ENCODE data around the gene LCTL. TPM values are rescaled to one million over a fixed set of nuclear protein-coding genes. Genes with fewer than 3 reads are reported as not detected.

The LCTL gene
- polyA plus RNA-seq, 1 donor from 2014 or later: not detected

DNA sequence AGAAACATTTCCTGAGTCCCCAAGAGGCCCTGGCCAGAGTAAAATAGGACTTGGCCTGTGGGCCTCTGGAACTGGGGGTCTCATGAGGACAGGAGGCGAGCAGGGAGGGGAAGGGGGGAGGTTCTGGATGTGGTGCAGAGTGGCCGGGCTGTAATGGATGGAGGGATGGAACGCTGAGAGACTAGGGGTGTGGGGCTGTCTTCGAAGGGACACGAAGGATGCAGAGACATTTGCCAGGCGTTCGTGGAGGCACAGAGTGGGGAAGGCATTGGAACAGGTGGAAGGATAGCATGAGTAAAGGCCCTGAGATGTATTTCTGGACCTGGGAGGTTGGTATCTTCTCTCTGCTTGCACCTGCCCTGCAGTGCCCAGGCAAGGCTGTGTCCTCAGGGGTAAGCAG is 2.1 kb upstream of the LCTL start:
- Histone ChIP-seq H3K27me3 (ENCODE audit: insufficient read depth, low read depth, low read length) (no peaks in the 10 kb centered on the region), H2AFZ (ENCODE audit: low read depth, low read length) (no peak overlapping the region), H3K9ac (ENCODE audit: low read length) (no peak overlapping the region), H3K36me3 (ENCODE audit: insufficient read depth, low read length) (no peaks in the 10 kb centered on the region), H3K4me2 (ENCODE audit: low read length) (no peak overlapping the region), H3K9me2 (ENCODE audit: insufficient read depth, low read length) (no peaks in the 10 kb centered on the region), H3F3A (ENCODE audit: insufficient read depth, low read length, poor library complexity, severe bottlenecking) (no peaks in the 10 kb centered on the region), H3K9me3 (ENCODE audit: low read length) (no peaks in the 10 kb centered on the region), H3K4me3 (ENCODE audit: low read length) (no peak overlapping the region), H3K27ac (ENCODE audit: low read length) (no peak overlapping the region), H3K79me2 (replicated peaks; ENCODE audit: insufficient read depth, low read length) (no peaks in the 10 kb centered on the region), H4K20me1 (ENCODE audit: insufficient read depth) (no peaks in the 10 kb centered on the region)
- TF ChIP-seq EZH2 (IDR thresholded peaks at IDR 0.05; ENCODE audit: borderline replicate concordance, insufficient read depth, low read length, poor library complexity, severe bottlenecking) (no peak), SMC3 (conservative IDR thresholded peaks at IDR 0.05; ENCODE audit: poor library complexity) (no peak)

DNA sequence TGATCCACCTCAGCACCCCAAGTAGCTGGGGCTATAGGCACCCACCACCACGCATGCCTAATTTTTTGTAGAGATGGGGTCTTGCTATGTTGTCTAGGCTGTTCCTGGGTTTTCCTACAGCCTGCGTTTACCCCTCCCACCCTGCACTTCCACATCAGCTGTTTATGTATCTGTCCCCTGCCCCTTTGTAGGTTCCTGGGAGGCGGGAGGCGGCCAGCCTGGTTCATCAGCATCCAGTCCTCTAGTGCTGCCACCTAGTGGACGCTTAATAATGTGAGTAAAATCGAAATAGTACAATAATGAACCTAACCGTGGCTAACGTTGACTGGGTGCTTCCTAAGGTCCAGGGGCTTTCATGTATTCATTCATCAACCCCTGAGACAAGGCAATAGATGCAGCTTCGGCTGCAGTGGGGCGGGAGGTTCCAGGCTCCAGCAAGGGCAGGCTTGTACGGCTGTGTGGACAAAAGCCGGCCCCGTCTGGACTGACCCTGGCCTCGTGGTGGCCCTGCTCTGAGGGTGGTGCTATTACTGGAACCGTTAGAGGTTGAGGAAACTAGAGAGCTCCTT is 1.2 kb upstream of the LCTL start:
- Histone ChIP-seq H3K9me2 (ENCODE audit: insufficient read depth, low read length) (no peaks in the 10 kb centered on the region), H3K27me3 (ENCODE audit: insufficient read depth, low read depth, low read length) (no peaks in the 10 kb centered on the region), H3K9me3 (ENCODE audit: low read length) (no peaks in the 10 kb centered on the region), H3K4me3 (ENCODE audit: low read length) (no peak overlapping the region), H3K27ac (ENCODE audit: low read length) (no peak overlapping the region), H3K4me2 (ENCODE audit: low read length) (no peak overlapping the region), H2AFZ (ENCODE audit: low read depth, low read length) (no peak overlapping the region), H3F3A (ENCODE audit: insufficient read depth, low read length, poor library complexity, severe bottlenecking) (no peaks in the 10 kb centered on the region), H4K20me1 (ENCODE audit: insufficient read depth) (no peaks in the 10 kb centered on the region), H3K36me3 (ENCODE audit: insufficient read depth, low read length) (no peaks in the 10 kb centered on the region), H3K79me2 (replicated peaks; ENCODE audit: insufficient read depth, low read length) (no peaks in the 10 kb centered on the region), H3K9ac (ENCODE audit: low read length) (no peak overlapping the region)
- TF ChIP-seq EP300 (conservative IDR thresholded peaks at IDR 0.05; ENCODE audit: poor library complexity, severe bottlenecking) (no peak), SMC3 (conservative IDR thresholded peaks at IDR 0.05; ENCODE audit: poor library complexity) (no peak)
- TF ChIP-seq, protein P1, sequence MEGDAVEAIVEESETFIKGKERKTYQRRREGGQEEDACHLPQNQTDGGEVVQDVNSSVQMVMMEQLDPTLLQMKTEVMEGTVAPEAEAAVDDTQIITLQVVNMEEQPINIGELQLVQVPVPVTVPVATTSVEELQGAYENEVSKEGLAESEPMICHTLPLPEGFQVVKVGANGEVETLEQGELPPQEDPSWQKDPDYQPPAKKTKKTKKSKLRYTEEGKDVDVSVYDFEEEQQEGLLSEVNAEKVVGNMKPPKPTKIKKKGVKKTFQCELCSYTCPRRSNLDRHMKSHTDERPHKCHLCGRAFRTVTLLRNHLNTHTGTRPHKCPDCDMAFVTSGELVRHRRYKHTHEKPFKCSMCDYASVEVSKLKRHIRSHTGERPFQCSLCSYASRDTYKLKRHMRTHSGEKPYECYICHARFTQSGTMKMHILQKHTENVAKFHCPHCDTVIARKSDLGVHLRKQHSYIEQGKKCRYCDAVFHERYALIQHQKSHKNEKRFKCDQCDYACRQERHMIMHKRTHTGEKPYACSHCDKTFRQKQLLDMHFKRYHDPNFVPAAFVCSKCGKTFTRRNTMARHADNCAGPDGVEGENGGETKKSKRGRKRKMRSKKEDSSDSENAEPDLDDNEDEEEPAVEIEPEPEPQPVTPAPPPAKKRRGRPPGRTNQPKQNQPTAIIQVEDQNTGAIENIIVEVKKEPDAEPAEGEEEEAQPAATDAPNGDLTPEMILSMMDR (IDR thresholded peaks at IDR 0.05; ENCODE audit: poor library complexity, severe bottlenecking): peak; percentile 32

DNA sequence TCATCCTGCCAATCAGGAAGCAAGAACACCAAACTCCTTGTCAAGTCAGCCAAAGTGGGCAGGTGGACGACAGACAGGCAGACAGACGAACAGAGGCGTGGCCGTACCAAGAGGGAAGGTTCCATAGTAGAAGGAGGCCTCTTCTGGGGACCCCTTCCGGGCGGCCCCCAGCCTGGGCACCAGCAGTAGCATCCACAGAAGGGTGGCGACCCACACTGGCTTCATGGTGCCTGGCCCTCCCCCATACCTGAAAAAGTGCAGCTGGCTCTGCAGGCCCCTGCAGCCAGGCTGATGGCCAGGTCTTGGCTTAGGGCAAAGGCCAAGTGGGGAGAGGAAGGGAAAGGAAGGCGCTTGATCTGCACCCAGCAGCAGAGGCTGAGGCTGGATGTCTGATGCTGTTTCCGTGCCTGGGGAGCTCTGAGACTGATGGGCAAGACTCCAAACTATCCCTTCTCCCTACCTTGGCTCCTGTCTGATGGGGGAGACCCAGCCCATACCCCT is 607 bp downstream of the LCTL start:
- Histone ChIP-seq H3F3A (ENCODE audit: insufficient read depth, low read length, poor library complexity, severe bottlenecking) (no peaks in the 10 kb centered on the region), H2AFZ (ENCODE audit: low read depth, low read length) (no peak overlapping the region), H3K27me3 (ENCODE audit: insufficient read depth, low read depth, low read length) (no peaks in the 10 kb centered on the region), H3K9me2 (ENCODE audit: insufficient read depth, low read length) (no peaks in the 10 kb centered on the region), H3K4me3 (ENCODE audit: low read length) (no peak overlapping the region), H3K4me2 (ENCODE audit: low read length) (no peak overlapping the region), H3K27ac (ENCODE audit: low read length) (no peak overlapping the region), H4K20me1 (ENCODE audit: insufficient read depth) (no peaks in the 10 kb centered on the region), H3K36me3 (ENCODE audit: insufficient read depth, low read length) (no peaks in the 10 kb centered on the region), H3K9ac (ENCODE audit: low read length) (no peak overlapping the region), H3K79me2 (replicated peaks; ENCODE audit: insufficient read depth, low read length) (no peaks in the 10 kb centered on the region), H3K9me3 (ENCODE audit: low read length) (no peaks in the 10 kb centered on the region)
- TF ChIP-seq MXI1 (conservative IDR thresholded peaks at IDR 0.05; ENCODE audit: poor library complexity, severe bottlenecking): no peak
- TF ChIP-seq, protein P2, sequence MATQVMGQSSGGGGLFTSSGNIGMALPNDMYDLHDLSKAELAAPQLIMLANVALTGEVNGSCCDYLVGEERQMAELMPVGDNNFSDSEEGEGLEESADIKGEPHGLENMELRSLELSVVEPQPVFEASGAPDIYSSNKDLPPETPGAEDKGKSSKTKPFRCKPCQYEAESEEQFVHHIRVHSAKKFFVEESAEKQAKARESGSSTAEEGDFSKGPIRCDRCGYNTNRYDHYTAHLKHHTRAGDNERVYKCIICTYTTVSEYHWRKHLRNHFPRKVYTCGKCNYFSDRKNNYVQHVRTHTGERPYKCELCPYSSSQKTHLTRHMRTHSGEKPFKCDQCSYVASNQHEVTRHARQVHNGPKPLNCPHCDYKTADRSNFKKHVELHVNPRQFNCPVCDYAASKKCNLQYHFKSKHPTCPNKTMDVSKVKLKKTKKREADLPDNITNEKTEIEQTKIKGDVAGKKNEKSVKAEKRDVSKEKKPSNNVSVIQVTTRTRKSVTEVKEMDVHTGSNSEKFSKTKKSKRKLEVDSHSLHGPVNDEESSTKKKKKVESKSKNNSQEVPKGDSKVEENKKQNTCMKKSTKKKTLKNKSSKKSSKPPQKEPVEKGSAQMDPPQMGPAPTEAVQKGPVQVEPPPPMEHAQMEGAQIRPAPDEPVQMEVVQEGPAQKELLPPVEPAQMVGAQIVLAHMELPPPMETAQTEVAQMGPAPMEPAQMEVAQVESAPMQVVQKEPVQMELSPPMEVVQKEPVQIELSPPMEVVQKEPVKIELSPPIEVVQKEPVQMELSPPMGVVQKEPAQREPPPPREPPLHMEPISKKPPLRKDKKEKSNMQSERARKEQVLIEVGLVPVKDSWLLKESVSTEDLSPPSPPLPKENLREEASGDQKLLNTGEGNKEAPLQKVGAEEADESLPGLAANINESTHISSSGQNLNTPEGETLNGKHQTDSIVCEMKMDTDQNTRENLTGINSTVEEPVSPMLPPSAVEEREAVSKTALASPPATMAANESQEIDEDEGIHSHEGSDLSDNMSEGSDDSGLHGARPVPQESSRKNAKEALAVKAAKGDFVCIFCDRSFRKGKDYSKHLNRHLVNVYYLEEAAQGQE (IDR thresholded peaks at IDR 0.05; ENCODE audit: borderline replicate concordance): no peak
- TF ChIP-seq, protein P1 (IDR thresholded peaks at IDR 0.05; ENCODE audit: poor library complexity, severe bottlenecking): no peak
- TF ChIP-seq TAF1 (IDR thresholded peaks at IDR 0.05; ENCODE audit: low read depth): no peak
- TF ChIP-seq POLR2AphosphoS5 (IDR thresholded peaks at IDR 0.05): no peak
- TF ChIP-seq EP300 (conservative IDR thresholded peaks at IDR 0.05; ENCODE audit: poor library complexity, severe bottlenecking): no peak
- no peak for TF ChIP-seq EZH2 (IDR thresholded peaks at IDR 0.05; ENCODE audit: borderline replicate concordance, insufficient read depth, low read length, poor library complexity, severe bottlenecking)
- no peak for TF ChIP-seq RAD21 (conservative IDR thresholded peaks at IDR 0.05)
- TF ChIP-seq SMC3 (conservative IDR thresholded peaks at IDR 0.05; ENCODE audit: poor library complexity): no peak

All from neural cell (in vitro differentiated cells).